ENCODE data around the gene NXT2.

The NXT2 gene

DNA sequence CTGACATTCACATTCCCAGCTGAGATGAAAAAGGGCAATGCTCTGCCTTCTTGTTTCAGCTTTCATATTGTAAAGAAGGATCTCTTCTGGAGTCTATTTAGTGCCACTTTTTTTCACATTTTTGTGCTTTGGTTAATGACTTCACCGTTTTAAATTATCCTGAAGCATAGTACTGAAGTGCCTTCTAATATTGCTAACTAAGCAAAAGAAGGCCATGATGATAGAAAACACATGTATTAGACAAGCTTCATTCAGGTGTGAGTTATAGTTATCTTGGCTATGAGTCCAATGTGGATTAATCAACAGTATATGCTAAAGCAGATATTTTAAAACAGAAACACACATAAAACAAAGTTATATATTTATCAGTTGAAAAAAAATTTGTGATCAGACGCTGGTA, 40.4 kb downstream of the NXT2 start:
- no peak for TF ChIP-seq CTCF (IDR thresholded peaks at IDR 0.05; ENCODE audit: low read depth, low read length)
- DNase-seq (ENCODE audit: extremely low read depth, low read depth), result no peak

DNA sequence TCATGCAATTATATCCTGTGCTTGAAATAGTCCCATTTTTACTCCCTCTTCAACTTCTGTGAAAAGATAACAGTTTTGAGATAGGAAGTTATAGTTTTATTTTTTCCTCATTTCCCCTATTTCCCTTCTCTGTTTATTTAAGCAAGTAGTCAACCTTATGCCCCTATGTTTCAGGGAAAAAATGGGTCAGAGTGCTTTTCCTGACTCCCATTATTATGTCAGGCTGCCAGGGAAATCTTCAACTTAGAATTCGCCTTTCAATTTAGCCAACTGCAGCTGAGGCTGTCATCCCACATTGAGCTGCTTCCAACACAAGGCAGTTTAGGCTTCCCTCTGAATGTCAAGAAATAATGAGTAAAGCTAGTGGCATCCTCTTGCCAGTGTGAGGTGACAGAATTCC, 42.3 kb downstream of the NXT2 start:
- TF ChIP-seq CTCF (IDR thresholded peaks at IDR 0.05; ENCODE audit: low read depth, low read length), result no peak
- DNase-seq (ENCODE audit: extremely low read depth, low read depth), result no peak

DNA sequence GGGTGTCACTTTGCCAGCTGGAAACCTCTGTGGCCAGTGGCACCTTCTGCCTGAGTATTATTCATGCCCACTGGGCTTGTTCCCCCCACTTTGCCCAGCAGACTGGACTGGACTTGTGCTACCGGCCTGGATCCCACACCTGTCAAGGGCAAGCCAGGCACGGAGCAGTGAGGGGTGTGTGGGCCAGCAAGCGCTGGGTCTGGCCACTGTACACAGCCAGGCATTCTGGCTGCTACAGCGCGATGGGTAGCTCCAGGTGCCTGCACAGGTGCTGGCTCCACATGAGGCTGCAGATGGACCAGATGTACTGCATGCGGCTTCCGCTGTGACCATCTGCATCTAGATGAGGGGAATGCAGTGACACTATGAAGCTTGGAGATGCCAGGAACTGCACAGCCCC, 48.8 kb downstream of the NXT2 start:
- no peak for TF ChIP-seq CTCF (IDR thresholded peaks at IDR 0.05; ENCODE audit: low read depth, low read length)
- DNase-seq (ENCODE audit: extremely low read depth, low read depth), result no peak

DNA sequence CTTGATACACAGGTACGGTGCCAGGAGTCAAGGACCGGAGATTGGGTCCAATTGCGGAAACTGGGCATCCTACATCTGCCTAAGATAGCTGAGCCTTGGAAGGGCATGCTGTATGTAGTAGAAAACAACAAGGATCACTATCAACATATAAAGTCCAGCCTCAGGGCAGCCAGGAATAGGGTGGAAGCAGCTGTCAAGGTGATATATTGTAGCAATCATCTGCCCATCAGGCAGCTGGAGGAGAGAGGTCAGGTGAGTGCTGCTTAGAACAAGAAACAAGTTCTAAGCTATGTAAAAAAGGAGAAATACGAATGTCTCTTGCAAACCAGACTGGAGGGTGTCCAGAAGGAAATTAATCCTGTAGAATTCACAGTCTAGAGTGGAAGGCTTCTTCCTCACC, 53.5 kb downstream of the NXT2 start:
- DNase-seq (ENCODE audit: extremely low read depth, low read depth), result no peak
- no peak for TF ChIP-seq CTCF (IDR thresholded peaks at IDR 0.05; ENCODE audit: low read depth, low read length)
